Fibroblast of skin of right quadriceps (primary cell): ENCODE measurements around the gene TIFAB.

Experiments
- DNase-seq: peaks from one replicate; pipeline ENCODE4 v3.0.0-alpha.2; 2013

The TIFAB gene

DNA sequence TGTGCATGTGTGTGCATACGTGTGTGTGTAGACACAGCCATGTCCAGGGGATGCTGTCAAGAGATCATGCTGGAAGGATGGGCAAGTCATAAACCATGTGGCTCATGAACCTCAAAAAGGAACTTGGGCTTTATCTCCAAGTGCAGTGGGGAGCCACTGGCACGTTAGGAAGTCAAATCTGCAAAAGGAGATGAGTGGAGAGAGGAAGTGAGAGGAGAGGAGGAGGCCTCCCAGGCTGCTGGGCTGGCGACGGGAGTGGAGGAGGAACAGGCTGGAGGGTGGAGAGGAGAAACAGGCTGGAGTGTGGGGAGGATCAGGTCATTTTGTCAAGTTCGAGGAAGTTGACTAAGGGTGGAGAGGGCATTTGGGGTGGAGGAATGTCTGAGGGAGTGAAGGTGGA, 29.2 kb upstream of the TIFAB start:
- DNase-seq: no peak

DNA sequence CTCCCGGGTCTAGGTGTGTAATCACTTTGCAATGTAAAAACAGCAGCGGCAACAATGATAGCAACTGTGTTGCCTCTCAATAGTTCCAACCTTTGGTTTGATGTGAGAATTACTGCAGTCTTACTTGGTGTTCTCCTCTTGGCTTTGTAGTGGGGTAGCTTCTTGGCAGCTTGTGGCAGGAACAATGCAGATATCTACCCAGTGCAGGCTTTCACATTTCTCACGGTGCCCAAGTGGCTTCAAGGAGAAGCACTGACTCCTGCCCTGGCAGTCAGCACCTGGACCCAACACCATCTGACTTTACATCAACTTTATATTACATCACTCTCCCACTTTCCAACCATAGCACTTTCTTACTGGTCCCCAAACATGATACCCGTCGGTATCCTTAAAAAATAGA, 28.4 kb upstream of the TIFAB start:
- no peak for DNase-seq

DNA sequence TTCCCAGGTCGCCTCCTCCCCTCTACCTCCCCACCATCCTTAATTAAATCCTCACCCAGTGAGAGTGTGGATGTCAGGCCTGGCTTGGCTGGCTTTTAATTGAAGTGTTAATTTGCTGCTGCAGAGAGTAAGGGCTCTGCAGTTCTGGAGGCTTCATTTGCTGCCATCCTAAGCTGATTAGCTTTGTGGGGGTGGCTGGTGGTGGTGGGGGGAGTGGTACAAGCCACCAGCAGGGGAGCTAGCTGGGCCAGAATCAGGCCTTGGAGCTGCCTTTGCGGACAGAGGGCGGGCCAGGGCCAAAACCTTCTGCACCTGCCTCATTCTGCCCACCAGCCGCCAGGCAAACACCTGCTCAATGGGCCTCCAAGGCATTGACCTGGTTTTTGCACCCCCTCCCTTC, 26.8 kb upstream of the TIFAB start:
- DNase-seq: no peak

DNA sequence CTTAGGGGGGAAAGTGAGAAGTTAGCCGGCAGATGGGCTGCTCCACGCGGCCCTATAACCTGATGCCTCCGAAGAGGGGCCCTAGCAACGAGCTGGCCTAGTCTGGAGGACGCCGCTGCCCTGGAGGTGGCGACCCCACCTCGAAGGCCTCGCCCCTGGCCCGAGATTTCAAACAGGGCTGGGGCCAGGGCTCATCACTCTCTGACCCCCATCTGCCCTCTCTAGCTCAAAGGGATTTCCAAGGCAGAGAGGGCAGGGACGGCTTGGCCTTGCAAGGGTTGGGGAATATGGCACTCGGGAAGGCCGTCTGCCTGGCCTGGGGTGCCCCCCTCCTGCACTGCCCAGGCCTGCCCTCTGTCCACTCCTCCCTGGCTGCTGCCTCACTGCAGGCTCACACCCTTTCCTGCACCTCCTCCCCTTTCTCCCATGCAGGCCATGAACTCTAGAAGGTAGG, 25.5 kb upstream of the TIFAB start:
- DNase-seq: no peak

DNA sequence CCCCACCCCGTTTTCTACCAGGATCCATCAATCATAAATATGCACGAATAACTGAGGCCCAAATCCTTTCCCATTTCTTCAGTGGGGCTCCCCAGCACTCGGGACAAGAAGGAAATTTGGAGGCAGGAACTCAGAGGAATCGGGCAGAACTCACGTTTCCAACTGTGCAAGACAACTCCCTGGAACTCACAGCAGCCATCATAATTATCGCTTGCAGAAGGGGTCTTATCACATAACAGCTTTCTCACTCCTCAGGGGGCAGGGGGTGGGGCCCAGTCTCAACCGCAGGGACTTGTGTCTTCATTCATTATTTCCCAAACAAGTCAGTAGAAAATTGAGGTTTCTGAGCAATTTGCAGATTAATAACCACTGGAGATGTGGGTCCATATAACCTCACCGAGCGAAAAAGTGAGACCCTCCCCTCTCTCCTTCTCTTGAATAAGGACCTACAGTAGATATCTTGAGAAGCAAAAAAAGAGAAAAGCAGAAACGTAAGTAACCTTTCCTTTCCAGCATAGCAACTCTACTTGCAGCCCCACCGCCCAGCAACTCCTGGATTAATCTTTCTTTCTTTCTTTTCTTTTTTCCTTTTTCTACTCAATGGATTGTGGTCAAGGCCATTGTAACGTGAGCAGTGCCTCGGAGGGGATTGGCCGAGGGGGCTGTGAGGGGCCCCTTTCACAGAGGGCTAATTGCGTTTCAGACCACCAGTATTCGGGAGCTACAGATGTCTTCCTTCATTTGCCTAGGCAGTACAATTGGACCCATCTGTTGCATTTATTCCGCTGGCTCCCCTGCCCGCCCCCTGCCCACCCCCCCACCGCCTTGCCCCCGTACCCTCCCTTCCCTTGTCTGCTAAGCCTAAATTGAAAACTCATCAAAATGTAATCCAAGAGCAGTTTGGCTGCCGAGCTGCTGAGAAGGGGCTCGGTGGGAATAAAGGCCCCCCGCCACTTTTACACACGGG, 24.7 kb upstream of the TIFAB start:
- no peak for DNase-seq

DNA sequence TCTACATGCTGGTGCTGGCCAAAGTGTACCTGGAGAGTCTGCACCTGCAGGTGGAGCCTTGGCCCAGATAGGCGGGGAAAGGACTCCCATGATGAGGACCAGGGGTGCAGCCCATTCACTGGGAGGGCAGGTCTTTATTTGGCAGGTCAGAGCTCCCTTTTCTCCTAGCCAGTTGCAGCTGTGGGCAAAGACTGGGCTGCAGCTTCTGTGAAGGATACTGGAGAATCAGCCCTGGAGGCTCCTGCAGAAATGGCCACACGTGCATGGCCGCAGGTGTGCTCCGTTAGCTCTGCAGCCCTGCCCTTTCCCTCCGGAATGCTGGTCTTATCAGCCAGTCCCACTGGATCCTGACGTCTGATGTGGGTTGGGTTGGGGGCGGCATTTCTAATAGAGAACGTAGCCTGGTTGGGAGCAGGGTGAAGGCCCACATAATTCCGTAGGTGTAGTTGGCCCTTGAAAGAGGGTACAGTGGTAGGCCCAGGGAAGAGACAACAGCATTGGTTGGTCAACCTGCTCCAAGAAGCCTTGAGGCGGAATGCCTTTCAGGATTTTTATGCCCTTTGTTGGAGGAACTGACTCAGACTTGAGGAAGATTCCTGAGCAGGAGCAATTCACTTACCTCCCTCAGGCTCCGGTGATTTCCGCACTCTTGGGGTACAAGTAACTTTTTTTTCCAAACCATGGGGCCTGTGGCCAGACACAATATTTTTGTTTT, 22.0 kb upstream of the TIFAB start:
- no peak for DNase-seq

DNA sequence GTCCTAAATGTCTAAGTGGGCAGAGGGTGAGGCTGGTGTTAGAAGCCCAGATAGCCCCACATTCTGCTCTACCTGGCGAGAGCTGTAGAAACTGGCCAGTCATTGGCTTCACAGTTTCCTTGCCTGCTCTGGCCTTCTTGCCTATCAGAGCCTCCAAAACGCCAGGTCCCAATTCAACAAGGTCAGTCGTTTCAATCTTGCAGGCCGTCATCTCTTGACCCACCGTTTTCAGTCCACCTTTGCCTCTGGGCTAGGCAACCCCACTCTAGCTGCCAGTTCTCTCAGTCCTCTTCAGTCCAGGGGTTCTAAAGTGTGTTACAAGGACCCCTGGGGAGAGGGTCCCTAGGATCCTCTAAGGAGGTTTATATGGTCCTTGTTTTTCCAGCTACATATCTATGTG, 20.0 kb upstream of the TIFAB start:
- no peak for DNase-seq

DNA sequence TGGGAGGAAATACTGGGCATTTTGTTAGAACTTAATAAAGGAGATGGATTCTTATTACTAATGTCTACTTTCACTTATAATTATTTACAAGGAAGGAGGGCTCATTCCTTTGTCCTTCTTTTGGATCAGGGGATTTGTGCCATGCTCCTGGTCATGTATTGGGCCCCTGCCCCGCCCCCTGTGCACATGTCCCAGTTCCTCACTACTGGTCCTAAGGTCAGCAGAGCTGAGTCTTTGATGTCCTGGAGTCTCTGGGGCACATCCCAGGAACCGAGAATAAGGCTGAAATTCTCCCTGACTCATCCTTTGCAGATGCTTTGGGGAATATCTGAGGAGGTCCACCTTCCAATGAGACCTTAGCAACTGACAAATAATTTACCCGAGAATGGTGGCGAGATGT, 19.6 kb upstream of the TIFAB start:
- DNase-seq: no peak

DNA sequence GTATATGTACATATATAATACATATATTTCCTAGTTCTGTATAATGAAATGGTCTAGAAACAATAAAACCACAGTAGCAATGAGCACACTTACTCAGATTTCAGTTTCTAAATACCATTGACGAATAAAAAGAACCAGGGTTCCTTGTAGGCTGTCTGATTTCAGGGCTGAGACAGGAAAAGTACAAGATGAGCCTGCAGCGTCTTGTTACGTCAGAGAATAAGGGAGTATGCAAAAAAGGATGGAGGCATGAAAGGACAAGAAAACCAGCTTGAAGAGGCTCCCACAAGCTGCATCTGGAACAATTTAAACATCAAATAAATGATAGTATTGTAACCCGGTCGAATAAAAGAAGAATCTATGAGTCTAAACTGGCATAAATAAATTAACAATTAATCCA, 17.8 kb upstream of the TIFAB start:
- DNase-seq: no peak

DNA sequence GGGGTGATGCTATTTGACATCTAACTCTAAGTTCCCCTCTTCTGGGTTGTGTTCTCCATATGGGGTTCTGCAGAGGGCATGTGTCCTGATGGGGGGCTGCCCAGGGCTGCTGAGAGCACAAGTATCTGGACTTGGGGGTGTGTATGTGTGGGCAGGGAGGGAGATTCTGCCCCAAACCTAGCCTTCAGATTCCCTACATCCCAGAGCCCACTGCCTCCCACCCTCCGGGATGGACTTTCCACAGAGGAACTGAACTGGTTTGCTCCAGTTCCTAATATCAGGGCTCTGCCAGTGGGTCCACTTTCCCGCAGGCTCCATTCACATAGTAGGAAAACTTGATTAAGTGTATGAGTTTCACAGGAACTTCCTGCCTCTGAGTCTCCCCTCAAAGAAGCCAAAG, 16.4 kb upstream of the TIFAB start:
- no peak for DNase-seq

DNA sequence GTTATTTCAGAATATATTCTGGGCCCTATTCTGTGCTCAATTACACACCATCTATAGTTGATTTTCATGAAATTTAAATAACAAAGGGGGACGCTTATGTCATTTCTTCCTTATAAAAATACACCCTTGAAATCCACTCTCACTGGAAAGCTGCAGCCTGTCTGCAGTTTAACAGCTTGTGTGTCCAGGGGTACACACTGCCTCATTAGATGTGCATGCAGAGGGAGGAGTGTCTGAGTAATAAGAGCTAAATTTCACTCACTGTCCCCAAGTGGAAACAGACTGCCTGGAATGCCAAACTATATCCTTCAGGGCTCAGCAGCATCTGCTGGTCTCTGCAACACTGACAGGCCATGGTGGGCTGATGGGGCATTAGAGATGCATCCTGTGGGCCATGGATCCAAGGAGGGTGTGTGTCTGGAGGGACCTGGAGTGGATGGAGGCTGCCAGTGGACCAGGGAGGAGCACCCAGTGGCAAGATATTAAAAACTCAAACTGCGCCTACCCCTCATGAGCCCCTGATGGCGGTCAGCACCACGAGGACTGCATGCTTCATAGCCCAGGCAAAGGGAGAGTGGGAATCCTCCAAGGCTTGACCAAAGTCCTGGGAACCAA, 15.8 kb upstream of the TIFAB start:
- DNase-seq: no peak

DNA sequence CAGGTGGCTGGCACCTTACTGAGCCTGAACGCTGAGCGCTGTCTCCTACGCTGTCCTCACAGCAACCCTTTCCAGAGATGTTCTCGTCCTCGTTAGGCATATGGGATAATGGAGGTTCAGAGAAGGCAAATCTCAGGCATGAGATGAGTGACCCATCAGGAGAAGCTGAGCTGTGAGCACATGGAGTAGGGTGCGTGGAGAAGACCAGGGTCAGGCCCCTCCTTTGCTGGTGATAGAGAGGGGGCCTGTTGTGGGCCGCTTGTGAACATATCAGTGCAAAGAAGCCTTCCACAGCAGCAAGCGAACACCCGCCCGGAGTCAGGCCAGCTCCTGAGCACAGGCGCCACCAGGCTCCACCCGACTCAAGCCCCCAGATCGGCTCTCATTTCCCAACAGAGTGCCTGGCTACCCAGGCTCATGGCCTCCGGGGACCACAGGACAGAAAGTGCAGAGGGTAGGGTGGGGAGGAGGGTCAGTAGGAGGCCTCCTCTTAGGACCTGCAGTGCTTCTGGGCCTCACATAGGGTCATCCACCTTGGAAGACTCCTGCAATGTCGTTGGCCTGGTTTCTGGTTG, 15.0 kb upstream of the TIFAB start:
- no peak for DNase-seq

DNA sequence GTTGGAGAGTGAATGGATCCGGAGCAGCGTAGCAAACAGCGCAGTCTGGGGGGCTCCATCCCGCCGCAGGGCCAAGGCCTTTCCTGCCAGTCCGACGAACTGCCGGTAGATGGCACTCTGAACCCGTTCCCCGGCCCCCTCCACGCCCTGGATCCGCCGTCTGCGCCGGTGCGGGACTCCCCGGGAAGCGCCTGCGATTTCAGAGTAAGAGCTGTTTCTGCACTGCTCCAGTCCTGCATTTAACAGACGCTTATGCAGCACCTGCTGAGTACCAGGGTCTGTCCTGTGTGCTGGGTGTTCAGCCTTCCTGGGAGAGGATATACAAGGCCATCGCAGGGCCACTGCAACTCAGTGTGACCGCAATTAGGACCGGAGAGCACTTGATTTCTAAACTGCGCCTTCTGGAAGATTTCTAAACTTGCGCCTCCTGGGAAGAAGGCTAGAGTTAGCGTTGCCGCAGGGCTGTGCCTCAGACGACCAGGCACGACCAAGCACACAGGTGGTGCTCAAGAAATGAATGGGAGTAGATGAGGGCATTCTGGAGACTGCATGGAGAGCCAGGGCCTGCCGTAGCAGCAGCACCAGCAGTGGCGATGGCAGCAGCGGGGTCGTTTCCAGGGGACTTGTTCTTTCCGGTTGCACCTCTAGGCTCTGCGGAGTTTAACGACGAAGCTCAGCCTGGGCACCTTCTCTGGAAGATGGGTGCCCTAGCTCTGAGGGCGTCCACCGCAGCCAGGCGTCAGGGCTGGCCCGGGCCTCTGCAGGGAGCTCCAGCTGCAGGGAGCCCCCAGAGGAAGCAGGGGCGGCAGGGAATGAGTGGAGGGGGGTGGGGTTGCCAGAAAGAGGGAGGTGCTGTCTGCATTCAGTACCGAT, 14.3 kb upstream of the TIFAB start:
- DNase-seq: peak; percentile 55

DNA sequence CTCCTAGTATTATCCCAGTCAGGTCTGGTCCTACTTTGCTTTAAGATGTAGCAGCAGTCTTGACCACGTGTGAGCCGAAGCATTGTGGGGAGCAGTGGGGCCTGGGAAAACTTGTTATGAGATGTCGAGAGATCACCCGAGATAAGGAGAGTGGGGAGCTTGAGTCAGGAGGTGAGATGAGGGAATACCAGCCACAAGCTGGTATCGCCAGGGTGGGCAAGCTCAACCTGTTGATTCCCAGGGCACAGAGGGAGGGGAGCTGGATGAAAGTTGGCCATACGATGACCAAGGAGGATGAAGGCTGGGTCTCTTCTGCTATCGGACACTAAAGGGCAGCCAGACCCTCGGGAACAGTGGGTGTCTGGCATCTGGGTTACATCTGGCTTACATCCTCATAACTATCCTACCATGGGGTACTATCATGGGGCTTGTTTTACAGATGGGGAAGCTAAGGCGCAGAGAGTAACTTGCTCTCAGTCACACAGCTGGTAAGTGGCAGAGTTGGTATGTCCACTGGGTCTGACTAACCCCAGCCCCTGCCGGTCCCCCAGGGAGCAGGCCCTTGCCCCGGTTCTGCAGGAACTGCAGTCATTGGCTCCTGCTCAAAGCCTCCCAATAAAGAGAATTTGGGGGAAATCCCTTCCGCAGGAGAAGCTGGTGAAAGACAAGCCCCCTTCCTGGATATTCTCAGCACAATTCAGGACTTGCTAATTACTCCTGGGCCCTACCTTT, 13.4 kb upstream of the TIFAB start:
- no peak for DNase-seq

DNA sequence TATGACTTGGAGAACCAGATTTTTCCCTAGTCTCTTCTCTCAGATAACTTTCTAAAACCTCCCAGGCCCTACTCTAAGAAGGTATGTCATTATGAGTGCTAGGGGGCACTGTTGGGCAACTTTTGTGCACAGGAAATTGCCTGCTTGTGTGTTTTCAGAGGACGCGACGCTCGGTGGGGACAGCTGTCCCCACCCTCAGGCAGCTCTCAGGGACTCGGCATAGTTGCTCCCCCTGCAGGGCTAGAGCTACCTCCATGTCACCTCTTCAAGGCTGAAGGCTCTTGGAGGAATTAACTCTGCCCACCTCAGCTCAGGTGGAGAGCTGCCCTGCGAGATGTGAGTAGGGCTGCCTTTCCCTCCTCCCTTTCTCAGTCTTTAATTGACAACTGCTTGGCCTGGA, 10.2 kb upstream of the TIFAB start:
- DNase-seq: no peak

DNA sequence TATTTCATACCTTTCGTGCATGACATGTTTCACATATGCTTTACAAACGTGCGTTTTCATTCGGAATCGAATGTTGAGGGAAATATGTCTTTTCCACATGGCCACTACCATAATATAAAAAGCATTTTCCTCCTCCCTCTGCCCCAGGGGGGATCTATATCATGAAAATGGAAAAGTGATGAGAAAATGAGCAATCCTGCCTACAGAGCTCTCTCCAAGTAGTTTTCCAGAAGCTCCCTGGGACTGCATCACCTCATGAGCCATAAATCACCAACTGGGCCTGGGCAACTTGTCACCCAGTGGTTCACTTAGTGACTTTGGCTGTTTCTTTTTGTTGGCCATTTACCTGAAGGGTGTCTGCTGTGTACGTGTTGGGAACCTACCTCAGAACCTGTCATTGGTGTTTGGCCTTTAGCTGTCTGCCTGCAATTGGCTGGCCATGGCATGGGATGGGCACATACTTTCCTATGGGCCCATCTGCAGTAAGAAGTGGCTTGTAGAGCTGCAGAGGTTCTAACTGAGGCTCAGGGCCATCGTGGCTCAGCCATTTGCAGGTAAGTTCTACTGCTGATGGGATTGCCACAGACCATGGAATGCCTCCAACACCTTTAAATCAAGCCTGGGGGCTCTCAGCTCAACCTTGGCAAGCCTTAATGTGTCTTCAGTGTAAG, 9.5 kb upstream of the TIFAB start:
- no peak for DNase-seq

DNA sequence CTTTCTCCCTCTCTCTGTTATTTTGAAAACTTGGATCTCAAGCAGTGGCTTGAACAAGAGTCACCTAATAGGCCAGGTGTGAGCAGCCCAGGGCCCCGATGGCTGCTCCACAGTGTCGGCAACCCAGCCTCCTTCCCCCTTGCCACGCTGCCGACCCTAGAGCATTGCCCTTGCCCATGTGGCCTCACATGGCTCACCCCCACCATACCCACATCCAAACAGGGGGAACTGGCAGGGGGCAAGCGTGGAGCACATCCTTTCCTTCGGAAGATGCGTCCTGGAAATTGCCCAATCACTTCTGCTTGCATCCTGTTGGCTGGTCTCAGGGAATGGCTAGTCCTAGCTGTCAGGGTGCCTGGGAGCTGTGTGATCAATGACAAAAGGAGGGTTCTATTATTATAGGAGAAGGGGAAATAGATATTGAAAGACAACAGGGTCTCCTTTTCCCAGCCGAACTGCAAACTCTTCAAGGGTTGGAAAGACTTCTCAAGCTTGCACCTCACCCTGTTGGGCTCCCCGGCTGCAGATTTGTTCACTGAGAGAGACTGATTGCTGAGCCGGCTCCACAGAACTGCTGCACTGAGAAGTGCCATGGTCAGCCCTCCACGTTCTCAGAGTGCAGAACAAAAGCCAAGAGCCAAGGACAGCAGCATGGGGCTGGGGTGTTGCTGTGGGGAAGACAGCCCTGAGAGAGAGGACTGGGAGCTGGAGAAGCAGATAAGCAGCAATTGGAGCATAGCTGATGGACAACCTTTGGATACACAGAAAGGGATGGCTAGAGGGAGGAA, 8.3 kb upstream of the TIFAB start:
- DNase-seq: no peak

DNA sequence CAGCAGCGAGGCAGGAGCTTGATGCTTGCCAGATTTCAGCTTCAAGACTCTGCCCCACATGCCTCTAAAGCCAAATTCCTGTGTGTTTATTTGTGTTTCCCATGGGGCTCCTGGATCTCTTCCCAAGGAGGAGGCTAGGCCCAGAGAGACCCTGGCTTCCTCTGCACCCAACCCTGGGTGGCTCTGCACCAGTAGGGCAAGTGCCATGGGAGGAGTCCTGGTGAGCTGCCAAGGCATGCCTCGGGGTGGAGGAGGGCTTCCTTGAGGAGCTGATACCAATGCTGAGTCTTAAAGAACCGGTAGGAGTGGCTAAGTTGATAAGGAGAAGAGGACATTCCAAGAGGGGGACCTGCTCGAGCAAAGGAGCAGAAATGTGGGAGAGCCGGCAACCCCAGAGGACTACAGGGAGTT, 6.8 kb upstream of the TIFAB start:
- DNase-seq: peak; percentile 35

DNA sequence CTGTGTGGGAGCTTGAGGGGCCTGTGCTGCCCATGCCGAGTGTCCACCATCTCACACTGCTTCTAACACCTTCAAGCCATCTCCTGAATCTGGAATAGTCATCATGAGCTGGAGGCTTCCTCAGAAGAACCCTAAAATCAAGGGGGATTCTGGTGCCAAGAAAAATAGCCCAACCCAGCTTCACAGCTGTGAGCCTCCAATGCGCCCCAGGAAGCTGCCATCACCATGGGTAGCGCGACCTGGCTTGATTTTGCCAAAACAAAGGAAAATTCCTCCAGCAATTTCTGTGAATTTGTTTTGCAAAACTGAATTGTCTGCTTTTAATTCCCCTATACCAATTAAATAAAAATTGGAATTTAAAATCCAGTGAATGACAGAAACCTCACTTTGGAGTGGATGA, 6.2 kb upstream of the TIFAB start:
- no peak for DNase-seq

DNA sequence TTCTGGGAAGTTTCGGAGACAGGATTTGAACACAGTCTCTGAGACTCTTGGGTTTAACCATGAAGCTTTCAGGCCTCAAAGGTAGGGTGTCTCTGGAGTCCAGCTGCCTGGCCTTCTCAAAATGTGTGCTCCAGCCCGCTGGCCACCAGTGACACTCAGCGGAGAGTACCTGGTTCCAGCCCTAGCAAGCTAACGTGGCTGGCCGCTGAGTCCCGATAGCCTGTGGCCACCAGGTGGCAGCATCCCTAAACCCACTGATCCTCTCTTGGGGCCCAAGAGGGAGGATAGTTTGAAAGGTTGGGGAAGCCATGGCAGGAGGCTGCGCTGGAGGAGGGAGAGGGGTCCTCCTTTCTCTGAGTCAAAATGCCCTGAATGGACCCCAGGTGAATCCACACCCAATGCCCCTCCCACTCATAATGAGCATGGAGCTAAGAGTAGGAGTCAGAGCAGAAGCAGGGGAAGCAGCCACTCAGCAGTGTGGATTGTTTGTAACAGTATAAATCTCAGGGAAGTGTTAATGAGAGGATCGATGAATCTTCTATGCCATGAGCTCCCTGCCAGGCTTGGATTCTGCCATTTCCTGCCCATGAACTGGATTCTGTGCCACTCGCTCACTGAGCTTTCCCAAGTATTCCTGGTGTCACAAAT, 5.4 kb upstream of the TIFAB start:
- no peak for DNase-seq
